ENCODE results near the gene PSENEN.

The PSENEN gene

DNA sequence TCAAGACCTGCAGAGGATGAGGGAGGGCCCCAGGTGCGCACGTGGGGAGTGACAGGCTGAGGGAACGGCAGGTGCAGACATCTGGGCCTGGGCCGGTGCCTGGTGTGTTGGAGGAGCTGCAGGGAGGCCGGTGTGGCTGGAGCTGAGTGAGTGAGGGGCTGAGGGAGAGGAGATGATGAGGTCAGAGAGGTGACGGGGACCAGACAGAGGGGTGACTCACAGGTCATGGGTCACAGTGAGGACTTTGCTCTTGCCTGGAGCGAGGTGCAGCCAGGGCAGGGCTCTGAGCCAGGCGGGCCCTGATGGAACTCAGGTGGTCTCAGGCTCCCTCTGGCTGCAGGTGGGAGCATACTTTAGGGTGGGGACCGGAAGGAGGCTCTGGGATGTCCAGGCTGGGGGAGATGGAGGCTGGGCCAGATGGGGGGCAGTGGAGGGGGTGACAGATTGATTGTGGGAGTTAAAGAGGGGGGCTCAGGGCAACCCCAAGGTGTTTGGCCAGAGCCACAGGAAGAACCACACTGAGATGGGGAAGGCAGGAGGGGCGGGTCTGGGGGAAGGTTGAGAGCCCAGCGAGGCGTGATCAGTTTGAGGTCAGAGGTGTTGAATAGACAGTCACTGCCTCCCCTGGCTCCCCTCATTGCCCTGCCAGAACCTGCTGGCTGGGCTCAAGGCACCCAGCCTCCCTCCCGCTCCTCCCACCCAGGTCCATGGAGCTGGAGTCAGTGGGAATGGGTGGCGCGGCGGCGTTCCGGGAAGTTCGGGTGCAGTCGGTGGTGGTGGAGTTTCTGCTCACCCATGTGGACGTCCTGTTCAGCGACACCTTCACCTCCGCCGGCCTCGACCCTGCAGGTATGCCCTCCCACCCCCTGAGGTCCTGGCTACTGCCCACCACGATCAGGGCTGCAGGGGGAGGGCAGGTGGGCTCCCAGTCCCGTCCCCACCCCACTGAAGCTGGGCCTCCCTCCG, 38.3 kb downstream of the PSENEN start:
- TF ChIP-seq, protein P1, sequence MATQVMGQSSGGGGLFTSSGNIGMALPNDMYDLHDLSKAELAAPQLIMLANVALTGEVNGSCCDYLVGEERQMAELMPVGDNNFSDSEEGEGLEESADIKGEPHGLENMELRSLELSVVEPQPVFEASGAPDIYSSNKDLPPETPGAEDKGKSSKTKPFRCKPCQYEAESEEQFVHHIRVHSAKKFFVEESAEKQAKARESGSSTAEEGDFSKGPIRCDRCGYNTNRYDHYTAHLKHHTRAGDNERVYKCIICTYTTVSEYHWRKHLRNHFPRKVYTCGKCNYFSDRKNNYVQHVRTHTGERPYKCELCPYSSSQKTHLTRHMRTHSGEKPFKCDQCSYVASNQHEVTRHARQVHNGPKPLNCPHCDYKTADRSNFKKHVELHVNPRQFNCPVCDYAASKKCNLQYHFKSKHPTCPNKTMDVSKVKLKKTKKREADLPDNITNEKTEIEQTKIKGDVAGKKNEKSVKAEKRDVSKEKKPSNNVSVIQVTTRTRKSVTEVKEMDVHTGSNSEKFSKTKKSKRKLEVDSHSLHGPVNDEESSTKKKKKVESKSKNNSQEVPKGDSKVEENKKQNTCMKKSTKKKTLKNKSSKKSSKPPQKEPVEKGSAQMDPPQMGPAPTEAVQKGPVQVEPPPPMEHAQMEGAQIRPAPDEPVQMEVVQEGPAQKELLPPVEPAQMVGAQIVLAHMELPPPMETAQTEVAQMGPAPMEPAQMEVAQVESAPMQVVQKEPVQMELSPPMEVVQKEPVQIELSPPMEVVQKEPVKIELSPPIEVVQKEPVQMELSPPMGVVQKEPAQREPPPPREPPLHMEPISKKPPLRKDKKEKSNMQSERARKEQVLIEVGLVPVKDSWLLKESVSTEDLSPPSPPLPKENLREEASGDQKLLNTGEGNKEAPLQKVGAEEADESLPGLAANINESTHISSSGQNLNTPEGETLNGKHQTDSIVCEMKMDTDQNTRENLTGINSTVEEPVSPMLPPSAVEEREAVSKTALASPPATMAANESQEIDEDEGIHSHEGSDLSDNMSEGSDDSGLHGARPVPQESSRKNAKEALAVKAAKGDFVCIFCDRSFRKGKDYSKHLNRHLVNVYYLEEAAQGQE (IDR thresholded peaks at IDR 0.05; ENCODE audit: insufficient read depth in 1 of 2, low read depth in 2 of 2, low read length in 2 of 2), result no peak
- TF ChIP-seq SIN3A (IDR thresholded peaks at IDR 0.05; ENCODE audit: borderline replicate concordance, insufficient read depth, low read length) (no peak), FOXP2 (optimal IDR thresholded peaks at IDR 0.05; ENCODE audit: borderline replicate concordance, extremely low read depth, extremely low read length, insufficient read depth) (no peak)

DNA sequence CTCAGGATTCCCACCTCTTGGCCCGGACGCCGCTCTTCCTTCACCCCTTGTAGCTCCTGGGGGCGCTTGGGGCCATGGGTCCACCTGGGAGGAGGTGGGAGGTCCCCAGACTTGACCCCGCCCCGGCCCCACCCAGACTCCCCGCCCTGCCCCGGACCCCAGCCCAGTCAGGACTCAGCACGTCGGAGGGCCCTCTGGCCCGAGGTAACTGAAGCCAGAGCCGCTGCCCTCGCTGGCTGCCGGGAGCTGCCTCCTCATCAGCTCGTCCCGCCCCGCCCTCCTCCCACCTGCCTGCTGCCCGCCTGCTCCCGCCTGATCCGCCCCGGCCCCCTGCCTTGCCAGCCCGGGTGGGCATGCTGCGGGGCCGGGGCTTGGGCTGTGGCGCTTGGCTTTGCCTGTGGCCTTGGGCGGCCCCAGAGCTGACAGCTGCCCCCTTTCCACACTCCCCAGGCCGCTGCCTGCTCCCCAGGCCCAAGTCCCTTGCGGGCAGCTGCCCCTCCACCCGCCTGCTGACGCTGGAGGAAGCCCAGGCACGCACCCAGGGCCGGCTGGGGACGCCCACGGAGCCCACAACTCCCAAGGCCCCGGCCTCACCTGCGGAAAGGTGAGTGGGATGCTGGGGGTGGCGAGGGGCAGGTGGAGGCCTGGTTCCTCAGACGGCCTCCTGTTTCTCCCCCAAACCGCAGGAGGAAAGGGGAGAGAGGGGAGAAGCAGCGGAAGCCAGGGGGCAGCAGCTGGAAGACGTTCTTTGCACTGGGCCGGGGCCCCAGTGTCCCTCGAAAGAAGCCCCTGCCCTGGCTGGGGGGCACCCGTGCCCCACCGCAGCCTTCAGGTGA, 39.3 kb downstream of the PSENEN start:
- TF ChIP-seq SIN3A (IDR thresholded peaks at IDR 0.05; ENCODE audit: borderline replicate concordance, insufficient read depth, low read length) (no peak), POLR2AphosphoS5 (IDR thresholded peaks at IDR 0.05; ENCODE audit: low read depth, low read length) (no peak), FOXP2 (optimal IDR thresholded peaks at IDR 0.05; ENCODE audit: borderline replicate concordance, extremely low read depth, extremely low read length, insufficient read depth) (no peak), TAF1 (IDR thresholded peaks at IDR 0.05; ENCODE audit: borderline replicate concordance, insufficient read depth, low read length) (no peak)
- TF ChIP-seq, protein P1 (IDR thresholded peaks at IDR 0.05; ENCODE audit: insufficient read depth in 1 of 2, low read depth in 2 of 2, low read length in 2 of 2), result no peak

DNA sequence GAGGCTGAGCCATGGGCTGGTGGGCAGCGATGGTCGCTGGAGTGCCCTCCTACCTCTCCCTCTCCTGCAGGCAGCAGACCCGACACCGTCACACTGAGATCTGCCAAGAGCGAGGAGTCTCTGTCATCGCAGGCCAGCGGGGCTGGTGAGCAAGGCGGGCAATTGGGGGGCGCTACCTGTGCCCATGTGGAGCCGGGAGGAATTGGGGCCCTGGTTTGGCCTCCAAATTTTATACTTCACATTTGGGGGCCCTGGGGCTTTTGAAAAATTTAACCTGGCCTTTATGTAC, 39.8 kb downstream of the PSENEN start:
- TF ChIP-seq POLR2AphosphoS5 (IDR thresholded peaks at IDR 0.05; ENCODE audit: low read depth, low read length) (no peak), SIN3A (IDR thresholded peaks at IDR 0.05; ENCODE audit: borderline replicate concordance, insufficient read depth, low read length) (no peak), FOXP2 (optimal IDR thresholded peaks at IDR 0.05; ENCODE audit: borderline replicate concordance, extremely low read depth, extremely low read length, insufficient read depth) (no peak), TAF1 (IDR thresholded peaks at IDR 0.05; ENCODE audit: borderline replicate concordance, insufficient read depth, low read length) (no peak)
- TF ChIP-seq, protein P1 (IDR thresholded peaks at IDR 0.05; ENCODE audit: insufficient read depth in 1 of 2, low read depth in 2 of 2, low read length in 2 of 2), result no peak

DNA sequence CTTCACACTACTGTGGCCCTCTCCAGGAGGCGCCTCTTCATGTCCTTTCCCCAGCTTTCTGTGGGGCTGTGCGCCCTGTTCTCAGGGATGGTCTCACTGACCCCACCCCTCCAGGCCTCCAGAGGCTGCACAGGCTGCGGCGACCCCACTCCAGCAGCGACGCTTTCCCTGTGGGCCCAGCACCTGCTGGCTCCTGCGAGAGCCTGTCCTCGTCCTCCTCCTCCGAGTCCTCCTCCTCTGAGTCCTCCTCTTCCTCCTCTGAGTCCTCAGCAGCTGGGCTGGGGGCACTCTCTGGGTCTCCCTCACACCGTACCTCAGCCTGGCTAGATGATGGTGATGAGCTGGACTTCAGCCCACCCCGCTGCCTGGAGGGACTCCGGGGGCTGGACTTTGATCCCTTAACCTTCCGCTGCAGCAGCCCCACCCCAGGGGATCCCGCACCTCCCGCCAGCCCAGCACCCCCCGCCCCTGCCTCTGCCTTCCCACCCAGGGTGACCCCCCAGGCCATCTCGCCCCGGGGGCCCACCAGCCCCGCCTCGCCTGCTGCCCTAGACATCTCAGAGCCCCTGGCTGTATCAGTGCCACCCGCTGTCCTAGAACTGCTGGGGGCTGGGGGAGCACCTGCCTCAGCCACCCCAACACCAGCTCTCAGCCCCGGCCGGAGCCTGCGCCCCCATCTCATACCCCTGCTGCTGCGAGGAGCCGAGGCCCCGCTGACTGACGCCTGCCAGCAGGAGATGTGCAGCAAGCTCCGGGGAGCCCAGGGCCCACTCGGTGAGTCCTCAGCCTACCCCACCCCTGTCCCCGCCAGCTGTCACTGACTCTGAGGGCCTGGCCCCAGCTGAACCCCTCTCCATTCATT, 41.1 kb downstream of the PSENEN start:
- TF ChIP-seq SIN3A (IDR thresholded peaks at IDR 0.05; ENCODE audit: borderline replicate concordance, insufficient read depth, low read length) (no peak), FOXP2 (optimal IDR thresholded peaks at IDR 0.05; ENCODE audit: borderline replicate concordance, extremely low read depth, extremely low read length, insufficient read depth) (no peak), POLR2AphosphoS5 (IDR thresholded peaks at IDR 0.05; ENCODE audit: low read depth, low read length) (no peak), TAF1 (IDR thresholded peaks at IDR 0.05; ENCODE audit: borderline replicate concordance, insufficient read depth, low read length) (no peak)
- TF ChIP-seq, protein P1 (IDR thresholded peaks at IDR 0.05; ENCODE audit: insufficient read depth in 1 of 2, low read depth in 2 of 2, low read length in 2 of 2), result no peak
